ENCODE data around the gene VGF.

Gene VGF

GRCh38 chr7:101165075-101165957, at the start of gene VGF:
TSS of gene VGF (minus strand) at chr7:101165569. CDS start at chr7:101164843, 726 bp downstream.
- Histone ChIP-seq H3K4me2 (peak within 1 kb of the TSS; percentile 74), H3K79me2 (ENCODE audit: insufficient read depth, low read depth) (no peaks in the 10 kb centered on the region), H3K4me1 (ENCODE audit: low read depth, poor library complexity, severe bottlenecking) (peaks cover 18% of the 10 kb centered on the region), H3K27me3 (ENCODE audit: insufficient read depth, low read depth) (peaks cover 51% of the 10 kb centered on the region), H3K9ac (no peak within 1 kb of the TSS), H4K20me1 (ENCODE audit: insufficient read depth) (no peaks in the 10 kb centered on the region), H3K27ac (no peak within 1 kb of the TSS), H3K36me3 (ENCODE audit: insufficient read depth) (no peaks in the 10 kb centered on the region), H3K4me3 (IDR thresholded peaks at IDR 0.05; ENCODE audit: insufficient read depth, low read depth, low read length) (no peak within 1 kb of the TSS), H2AFZ (ENCODE audit: low read depth) (peak within 1 kb of the TSS; percentile 71)
- no peak for TF ChIP-seq CTCF (conservative IDR thresholded peaks at IDR 0.05; ENCODE audit: low read depth, low read length)

GRCh38 chr7:101212014-101212413, 46.6 kb upstream of the VGF start:
- H3K36me3 ChIP-seq (ENCODE audit: insufficient read depth): no peaks in the 10 kb centered on the region
- no peaks in the 10 kb centered on the region; the same call in 1 of the 2 replicates for H3K79me2 ChIP-seq (ENCODE audit: insufficient read depth, low read depth)
- no peak for TF ChIP-seq CTCF (conservative IDR thresholded peaks at IDR 0.05; ENCODE audit: low read depth, low read length)

GRCh38 chr7:101211501-101211900, 46.1 kb upstream of the VGF start:
- Histone ChIP-seq H3K4me2 (no peak overlapping the region), H3K4me1 (ENCODE audit: low read depth, poor library complexity, severe bottlenecking) (peaks cover 15% of the 10 kb centered on the region), H3K36me3 (ENCODE audit: insufficient read depth) (no peaks in the 10 kb centered on the region), H4K20me1 (ENCODE audit: insufficient read depth) (no peaks in the 10 kb centered on the region), H3K27ac (no peak overlapping the region), H3K4me3 (IDR thresholded peaks at IDR 0.05; ENCODE audit: insufficient read depth, low read depth, low read length) (no peak overlapping the region), H3K27me3 (ENCODE audit: insufficient read depth, low read depth) (no peaks in the 10 kb centered on the region), H3K9ac (no peak overlapping the region), H3K79me2 (ENCODE audit: insufficient read depth, low read depth) (no peaks in the 10 kb centered on the region; the same call in 1 of the 2 replicates), H2AFZ (ENCODE audit: low read depth) (no peak overlapping the region)
- TF ChIP-seq CTCF (conservative IDR thresholded peaks at IDR 0.05; ENCODE audit: low read depth, low read length): no peak

More at GRCh38 chr7:101212014-101212413, 46.6 kb upstream of the VGF start:
- Histone ChIP-seq H3K4me2 (no peak overlapping the region), H3K4me3 (IDR thresholded peaks at IDR 0.05; ENCODE audit: insufficient read depth, low read depth, low read length) (no peak overlapping the region), H4K20me1 (ENCODE audit: insufficient read depth) (no peaks in the 10 kb centered on the region), H2AFZ (ENCODE audit: low read depth) (no peak overlapping the region), H3K27me3 (ENCODE audit: insufficient read depth, low read depth) (no peaks in the 10 kb centered on the region), H3K9ac (no peak overlapping the region), H3K27ac (no peak overlapping the region), H3K4me1 (ENCODE audit: low read depth, poor library complexity, severe bottlenecking) (peaks cover 15% of the 10 kb centered on the region)

- Histone ChIP-seq H3K36me3 (ENCODE audit: insufficient read depth) (no peaks in the 10 kb centered on the region), H3K27me3 (ENCODE audit: insufficient read depth, low read depth) (no peaks in the 10 kb centered on the region), H4K20me1 (ENCODE audit: insufficient read depth) (no peaks in the 10 kb centered on the region), H3K4me2 (no peak overlapping the region), H3K4me1 (ENCODE audit: low read depth, poor library complexity, severe bottlenecking) (peaks cover 9% of the 10 kb centered on the region), H3K27ac (no peak overlapping the region), H3K9ac (no peak overlapping the region), H2AFZ (ENCODE audit: low read depth) (no peak overlapping the region), H3K4me3 (IDR thresholded peaks at IDR 0.05; ENCODE audit: insufficient read depth, low read depth, low read length) (no peak overlapping the region), H3K79me2 (ENCODE audit: insufficient read depth, low read depth) (no peaks in the 10 kb centered on the region)
- TF ChIP-seq CTCF (conservative IDR thresholded peaks at IDR 0.05; ENCODE audit: low read depth, low read length): no peak
These were observed 44.8 kb upstream of the VGF start for GRCh38 chr7:101210143-101210542.
